AG20443 (cell line): ENCODE results near the gene LGR4.
"Not testable (repeated sequence)": the region's sequence is repeated elsewhere in the genome, so short reads cannot be mapped to it uniquely, and the experiment has no call there.

Experiments
- DNase-seq: peaks from one replicate; pipeline ENCODE4 v3.0.0; 2012; ENCODE audit warnings: low spot score, mixed read lengths

Gene LGR4, protein sequence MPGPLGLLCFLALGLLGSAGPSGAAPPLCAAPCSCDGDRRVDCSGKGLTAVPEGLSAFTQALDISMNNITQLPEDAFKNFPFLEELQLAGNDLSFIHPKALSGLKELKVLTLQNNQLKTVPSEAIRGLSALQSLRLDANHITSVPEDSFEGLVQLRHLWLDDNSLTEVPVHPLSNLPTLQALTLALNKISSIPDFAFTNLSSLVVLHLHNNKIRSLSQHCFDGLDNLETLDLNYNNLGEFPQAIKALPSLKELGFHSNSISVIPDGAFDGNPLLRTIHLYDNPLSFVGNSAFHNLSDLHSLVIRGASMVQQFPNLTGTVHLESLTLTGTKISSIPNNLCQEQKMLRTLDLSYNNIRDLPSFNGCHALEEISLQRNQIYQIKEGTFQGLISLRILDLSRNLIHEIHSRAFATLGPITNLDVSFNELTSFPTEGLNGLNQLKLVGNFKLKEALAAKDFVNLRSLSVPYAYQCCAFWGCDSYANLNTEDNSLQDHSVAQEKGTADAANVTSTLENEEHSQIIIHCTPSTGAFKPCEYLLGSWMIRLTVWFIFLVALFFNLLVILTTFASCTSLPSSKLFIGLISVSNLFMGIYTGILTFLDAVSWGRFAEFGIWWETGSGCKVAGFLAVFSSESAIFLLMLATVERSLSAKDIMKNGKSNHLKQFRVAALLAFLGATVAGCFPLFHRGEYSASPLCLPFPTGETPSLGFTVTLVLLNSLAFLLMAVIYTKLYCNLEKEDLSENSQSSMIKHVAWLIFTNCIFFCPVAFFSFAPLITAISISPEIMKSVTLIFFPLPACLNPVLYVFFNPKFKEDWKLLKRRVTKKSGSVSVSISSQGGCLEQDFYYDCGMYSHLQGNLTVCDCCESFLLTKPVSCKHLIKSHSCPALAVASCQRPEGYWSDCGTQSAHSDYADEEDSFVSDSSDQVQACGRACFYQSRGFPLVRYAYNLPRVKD

DNA sequence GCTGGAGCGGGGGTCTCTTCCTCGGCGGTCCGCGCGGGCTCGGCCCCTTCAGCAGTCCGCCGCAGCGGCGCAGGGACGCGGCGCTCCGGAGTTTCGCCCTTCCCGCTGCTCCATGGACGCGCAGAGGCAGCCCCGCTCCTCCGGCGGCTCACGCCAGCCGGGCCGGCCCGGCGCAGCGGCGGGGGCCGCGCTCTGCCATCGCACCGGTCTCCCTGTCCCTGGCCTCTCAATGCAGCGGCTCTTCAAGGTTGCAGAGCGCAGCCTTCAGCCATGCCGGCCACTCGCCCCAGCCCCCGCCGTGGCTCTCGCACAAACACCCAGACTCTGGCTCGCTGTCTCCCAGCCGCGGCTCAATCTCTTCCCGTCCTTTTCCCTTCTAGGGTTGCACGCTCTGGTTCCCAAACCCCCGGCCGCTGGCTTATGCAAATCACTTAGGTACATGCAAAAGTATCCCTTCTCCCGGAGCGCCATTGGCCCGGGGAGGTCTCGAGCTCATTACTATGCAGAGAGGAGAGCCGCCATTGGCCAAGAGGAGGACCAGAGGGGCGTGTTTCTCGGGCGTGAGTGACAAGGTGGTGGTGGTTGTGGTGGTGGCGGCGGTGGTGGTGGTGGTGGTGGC lies at the start of gene LGR4:
LGR4 (minus strand) TSS at position 393 of the 619 bp plus-strand sequence. CDS start 488 bp downstream, outside the sequence.
- DNase-seq, result peak; percentile 93

- no peak for DNase-seq
Observed at GRCh38 chr11:27520226-27520625, 47.6 kb upstream of the LGR4 start.

DNA sequence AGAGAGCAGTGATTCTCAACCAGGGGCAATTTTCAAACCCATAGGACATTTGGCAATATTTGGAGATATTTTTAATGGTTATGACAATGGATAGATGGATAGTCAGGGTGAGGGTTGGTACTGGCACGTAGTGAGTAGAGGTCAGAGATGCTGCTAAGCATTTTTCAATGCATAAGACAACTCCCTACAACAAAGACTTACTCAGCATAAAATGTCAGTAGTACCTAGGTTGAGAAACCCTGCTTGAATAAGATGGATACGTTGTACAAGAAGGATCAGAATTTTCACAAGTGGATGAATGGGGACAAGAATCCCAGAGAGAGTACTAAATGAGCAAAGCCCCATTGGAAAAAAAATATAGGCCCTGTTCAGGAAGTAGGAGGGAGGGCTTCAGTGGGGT lies 45.9 kb upstream of the LGR4 start:
- DNase-seq, result no peak

- DNase-seq, result not testable (repeated sequence)
Observed at GRCh38 chr11:27517490-27517889, 44.9 kb upstream of the LGR4 start.

- peak; percentile 78 for DNase-seq
Observed at GRCh38 chr11:27514558-27514957, 42.0 kb upstream of the LGR4 start.

- no peak for DNase-seq
Observed at GRCh38 chr11:27514076-27514475, 41.5 kb upstream of the LGR4 start.

DNA sequence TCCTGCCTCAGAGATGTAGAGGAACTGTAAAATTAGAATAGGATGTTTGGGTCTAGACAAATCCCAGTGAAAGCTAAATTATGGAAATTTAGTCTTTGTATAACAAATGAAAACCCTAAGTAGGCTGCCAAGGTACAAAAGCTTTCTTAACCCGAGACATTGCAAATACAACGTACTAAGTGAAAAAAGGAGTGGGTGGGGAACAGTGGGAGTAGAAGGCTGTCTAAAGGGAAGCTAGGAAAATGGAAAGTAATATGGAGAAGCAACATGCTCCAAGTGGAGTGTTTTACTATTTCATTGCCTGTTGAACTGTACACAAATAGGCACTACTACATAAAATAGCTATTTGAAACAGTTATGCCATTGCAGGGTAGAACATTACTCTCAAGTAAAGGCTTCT lies 40.8 kb upstream of the LGR4 start:
- DNase-seq, result no peak

GRCh38 chr11:27512238-27512637 lies 39.6 kb upstream of the LGR4 start:
- no peak for DNase-seq

DNA sequence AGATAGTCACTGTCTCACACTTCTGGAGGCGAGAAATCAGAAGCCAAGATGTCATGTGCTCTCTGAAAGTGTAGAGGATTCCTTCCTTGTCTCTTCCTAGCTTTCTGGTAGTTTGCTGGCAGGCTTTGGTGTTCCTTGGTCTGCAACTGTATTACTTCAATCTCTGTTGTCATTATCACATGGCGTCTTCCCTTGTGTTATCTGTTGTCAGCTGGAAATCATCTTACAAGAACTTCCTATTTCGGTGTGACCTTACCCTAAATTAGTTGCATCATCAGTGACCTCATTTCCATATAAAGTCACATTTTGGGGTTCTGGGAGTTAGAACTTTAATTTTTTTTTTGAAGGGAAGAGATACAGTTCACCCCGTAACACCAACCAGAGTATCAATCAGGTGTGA lies 37.3 kb upstream of the LGR4 start:
- no peak for DNase-seq

GRCh38 chr11:27507557-27508322 lies 35.1 kb upstream of the LGR4 start:
- no peak for DNase-seq

DNA sequence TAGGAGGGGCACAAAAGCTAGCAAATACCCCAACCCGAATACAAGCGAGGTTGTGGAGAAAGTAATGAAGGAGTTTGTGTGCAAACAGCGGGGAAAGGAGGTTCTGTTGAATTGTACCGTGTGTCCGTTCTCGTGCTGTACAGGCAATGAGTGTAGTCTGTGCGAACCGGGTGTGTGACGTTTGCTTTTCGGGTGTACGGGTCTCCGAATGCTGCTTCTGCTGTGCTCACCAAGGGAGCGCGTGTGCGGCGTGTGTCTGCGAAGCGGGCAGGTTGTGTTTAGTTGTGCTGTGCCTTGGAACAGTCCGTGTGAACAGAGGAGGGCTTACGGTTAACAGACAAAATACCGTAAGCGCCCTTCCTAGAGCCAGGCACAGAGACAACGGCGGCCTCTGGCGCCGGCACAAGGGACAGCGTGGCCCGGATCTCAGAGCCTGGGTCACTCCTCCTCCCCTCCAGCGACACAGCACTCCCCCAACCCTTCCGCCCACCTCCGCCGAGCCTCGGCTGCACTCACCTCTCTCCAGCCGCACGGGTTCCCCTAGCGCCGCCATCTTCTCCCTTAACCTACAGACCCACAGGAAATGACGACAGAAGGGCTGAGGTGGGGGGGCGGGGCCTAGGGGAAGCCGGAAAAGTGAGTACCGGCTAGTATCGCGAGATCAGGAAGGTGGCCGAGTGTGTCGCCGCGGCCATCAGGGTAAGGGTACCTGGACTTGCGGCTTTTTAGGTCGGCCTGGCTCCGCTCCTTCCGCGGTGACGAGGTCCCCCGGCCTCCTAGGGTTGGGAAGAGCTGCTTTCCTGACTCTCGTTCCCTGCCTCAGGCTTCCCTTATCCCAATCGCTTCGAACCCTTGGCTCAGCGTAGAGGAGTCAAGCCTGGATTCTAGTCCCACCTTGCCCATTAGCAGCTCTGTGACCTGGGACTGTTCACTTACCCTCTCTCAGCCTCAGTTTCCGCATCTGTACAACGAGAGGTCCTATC lies 33.9 kb upstream of the LGR4 start, which contains the start of gene LIN7C:
LIN7C (minus strand) TSS at position 570 of the 983 bp plus-strand sequence; CDS start at position 553, 17 bp downstream.
- peak; percentile 98 for DNase-seq

DNA sequence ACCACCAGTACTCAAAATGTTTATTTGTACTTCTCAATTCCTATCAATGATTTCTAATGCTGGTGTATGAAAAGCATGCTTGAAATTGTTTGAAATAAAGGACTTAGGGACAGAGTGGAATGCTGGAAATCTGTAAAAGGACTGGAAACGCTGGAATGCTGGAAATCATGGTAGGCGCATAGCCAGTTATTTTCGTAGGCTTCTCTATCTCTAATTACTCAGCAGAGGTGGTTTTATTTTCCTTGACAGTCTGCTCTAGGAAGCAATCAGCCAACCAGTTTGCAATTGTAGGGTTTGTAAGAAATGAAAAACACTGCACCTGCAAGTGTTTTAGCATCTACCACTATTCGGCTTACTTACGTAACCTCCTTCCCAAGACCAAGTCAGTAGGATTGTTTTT lies 33.2 kb upstream of the LGR4 start:
- no peak for DNase-seq

DNA sequence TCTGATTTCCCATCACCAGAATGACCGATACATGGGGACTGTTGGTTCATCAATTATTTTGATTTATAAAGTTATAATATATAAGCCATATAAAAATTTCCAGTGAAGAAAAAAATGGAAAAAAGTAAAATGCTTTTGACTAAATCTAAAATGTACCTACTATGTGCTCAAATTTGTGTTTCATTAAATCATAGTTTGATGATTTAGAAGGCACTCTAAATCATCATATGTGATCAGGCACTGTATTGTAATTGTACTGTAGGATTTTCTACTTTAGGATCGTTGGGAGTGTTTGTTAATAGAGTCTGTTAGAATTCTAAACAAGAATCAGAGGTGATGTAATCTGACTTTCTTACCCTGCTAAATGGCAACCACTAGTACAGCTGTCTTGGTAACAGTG lies 31.6 kb upstream of the LGR4 start:
- no peak for DNase-seq

DNA sequence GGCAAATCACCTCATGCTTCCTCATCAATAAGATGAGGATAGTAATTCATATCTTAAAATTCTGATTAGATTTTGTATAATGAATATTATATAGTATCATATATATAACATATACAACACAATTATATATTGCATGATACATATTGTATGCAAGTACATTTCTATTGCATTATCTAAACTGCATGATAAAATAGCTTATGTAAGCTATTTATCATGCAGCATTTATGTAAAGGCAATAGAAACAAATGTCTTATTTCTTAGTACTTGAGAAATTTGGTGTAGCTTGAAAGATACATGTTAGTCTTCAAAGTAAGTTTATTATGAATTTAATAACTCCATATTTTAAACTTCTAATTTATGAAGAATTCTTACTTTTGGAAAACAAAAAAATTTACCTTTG lies 28.5 kb upstream of the LGR4 start:
- DNase-seq, result no peak

GRCh38 chr11:27497911-27498310 lies 25.3 kb upstream of the LGR4 start:
- no peak for DNase-seq

GRCh38 chr11:27497284-27497866 lies 24.8 kb upstream of the LGR4 start:
- DNase-seq, result no peak

DNA sequence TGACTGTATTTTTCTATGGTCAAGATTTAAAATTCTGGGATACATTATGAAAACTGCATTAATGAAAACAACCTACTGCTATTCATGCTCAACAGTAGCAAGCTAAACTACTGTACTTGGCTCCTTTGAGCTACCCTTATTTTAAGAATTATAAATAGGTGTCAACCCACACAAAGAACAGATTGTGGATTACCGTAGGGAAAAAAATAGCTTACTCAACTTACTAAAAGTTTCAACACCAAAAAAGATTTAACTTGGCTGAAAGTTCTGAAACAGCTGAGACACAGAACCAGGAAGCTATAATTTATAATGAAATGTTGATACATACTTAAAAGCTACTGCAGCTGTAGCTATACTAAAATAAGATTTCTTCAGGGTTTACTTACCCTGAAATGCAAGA lies 23.9 kb upstream of the LGR4 start:
- DNase-seq, result no peak

GRCh38 chr11:27495710-27496300 lies 23.2 kb upstream of the LGR4 start:
- no peak for DNase-seq

DNA sequence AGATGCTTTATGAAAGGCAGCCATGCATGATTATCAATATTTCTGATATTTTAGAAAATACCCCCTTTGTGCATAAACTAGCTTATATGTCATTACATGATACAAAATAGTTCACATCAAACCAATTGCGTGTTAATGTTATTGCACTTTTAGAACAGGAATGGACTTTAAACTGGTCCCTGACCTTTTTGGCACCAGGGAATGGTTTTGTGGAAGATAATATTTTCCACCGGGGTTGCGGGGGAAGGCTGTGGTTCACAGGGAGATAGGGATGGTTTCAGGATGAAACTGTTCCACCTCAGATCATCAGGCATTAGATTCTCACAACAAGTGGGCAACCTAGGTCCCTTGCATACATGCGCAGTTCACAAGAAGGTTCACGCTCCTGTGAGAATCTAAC lies 16.5 kb upstream of the LGR4 start:
- DNase-seq, result no peak

DNA sequence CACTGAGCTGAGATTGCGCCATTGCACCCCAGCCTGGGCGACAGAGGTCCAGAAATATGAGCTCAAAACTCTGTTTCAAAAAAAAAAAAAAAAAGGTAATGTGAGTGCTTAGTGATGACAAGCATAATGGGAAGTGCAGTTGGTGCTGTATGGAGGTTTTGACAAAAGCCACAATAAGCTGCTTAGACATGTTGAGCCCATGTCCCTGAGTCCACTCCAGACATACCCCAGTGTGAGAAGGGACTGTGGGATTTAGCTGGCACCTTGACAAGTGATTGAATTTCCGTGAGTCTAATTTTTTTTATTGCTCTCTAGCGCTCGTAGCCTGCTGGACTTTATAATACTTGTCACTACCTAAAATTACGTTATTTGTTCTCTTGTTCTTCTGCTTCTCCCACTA lies 15.1 kb upstream of the LGR4 start:
- DNase-seq, result no peak
